HG03039 (cell line): ENCODE results near the gene FBXL4.

Experiments used
- ATAC-seq: cut with Tn5 transposase; IDR thresholded peaks from one replicate; pipeline ENCODE4 v1.9.1; 2021; ENCODE audit warnings: mild to moderate bottlenecking, moderate library complexity; ENCODE audit not compliant: unreplicated experiment

The FBXL4 gene

GRCh38 chr6:98947411-98948292, at the start of gene FBXL4:
Gene FBXL4, minus strand, starts transcription at chr6:98947946. Its CDS starts 20,958 bp downstream, at chr6:98926988.
- peak; percentile 82 for ATAC-seq

DNA sequence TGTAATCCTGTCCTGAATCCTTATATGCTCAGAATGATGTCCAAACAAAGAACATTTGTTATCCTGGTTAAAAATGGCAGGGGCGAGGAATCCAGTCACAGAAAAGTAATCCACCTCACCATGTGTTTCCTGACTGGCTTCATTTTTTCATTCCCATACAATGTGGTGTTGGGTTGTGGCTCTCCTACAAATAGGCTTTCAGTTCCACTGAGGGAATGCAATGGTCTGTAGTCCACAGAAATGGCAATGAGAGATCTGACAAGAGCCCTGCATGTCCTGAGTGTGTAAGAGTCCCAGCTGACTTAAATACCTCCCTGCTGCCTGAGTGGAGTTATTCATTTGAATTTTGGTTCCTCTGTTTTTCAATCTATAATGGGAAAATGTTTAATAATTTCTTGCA, 47.4 kb upstream of the FBXL4 start:
- no peak for ATAC-seq

DNA sequence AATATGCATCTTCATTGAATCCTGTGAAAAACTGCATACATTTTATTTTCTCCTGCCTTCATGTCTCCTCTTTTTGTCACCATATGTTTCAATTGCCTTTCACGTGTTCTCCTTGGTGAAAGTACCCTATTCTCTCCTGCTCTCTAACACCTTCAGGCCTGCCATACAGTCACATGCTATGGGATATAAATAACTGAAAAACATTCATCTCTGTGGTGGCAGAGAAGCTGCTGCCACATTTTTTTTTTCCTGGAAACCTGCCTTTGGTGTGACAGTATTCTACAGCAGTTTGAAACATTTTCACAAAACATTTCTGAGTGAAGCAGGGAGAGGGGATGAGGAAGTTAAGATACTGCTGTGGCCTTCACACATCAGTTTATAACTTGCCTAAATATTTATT, 44.8 kb upstream of the FBXL4 start:
- ATAC-seq, result no peak

DNA sequence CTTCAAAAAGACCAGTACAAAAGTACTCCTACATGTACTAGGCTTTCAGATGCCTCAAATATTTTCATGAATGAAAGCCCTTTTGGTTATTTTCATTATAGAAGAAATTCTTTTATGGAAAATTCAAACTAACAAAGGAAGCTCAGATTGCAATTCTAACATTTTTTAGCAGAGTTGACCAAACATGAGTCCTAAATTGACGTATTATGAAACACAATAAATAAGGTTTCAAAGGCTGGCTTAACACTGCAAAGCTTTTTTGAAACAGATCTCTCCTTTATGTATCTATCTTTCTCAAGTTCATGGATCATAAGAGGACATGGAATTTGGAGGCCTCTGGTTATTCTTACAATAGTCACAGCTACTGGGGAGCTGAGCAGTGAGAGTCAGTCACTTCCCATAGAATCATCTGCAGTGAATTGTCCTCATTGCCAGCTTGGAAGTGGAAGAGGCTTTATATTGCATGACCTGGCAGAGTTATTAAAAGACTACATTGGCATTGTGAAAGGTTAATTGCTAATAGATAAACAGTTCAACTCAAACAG, 38.4 kb upstream of the FBXL4 start:
- no peak for ATAC-seq

DNA sequence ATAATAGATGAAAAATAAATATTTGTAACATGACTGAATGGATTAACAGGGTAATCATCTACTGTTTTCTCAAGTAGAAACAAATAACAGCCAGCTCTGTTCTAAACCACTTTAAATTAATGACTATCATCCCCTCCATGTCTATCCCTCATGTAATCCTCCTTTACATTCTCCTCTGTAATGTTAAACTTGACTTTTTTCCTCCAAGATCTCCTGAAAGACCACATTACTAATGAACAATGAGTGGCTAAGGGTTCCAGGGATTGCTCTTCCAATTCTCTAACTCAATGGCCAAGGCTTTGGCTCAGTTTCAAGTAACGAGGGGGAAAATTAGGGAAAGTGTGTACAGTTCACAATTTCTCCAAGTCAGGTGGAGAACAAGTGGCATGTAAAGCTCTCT, 37.6 kb upstream of the FBXL4 start:
- no peak for ATAC-seq

DNA sequence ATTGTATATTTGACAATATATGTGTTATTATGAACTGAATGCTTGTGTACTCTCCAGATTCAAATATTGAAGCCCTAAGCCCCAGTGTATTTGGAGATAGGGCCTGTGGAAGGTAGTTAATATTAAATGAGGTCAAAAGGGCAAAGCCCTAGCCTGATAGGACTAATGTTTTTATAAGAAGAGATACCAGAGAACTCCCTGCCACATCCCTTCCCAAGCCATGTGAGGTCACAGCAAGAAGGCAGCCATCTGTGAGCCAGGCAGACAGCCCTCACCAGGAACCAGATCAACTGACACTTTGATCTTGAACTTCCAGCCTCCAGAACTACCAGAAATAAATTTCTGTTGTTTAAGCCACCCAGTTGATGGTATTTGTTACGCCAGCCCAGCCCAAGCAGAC, 36.4 kb upstream of the FBXL4 start:
- no peak for ATAC-seq

DNA sequence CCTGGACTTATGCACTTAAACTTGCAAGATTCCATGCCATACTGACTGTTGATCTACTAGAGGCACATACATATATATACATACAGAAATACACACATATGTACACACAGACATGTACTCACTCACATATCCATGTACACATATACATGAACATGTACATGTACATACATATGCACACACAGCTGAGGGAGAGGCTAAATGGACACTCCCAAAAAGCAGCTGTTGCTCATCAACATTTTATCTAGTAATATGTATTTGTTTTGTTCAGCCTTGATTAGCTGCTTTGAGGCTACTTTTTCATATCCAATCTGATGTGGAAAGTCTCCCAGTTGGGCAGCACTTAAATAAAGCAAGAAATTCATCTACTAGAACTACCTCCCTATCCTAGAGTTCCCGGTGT, 33.7 kb upstream of the FBXL4 start:
- no peak for ATAC-seq

DNA sequence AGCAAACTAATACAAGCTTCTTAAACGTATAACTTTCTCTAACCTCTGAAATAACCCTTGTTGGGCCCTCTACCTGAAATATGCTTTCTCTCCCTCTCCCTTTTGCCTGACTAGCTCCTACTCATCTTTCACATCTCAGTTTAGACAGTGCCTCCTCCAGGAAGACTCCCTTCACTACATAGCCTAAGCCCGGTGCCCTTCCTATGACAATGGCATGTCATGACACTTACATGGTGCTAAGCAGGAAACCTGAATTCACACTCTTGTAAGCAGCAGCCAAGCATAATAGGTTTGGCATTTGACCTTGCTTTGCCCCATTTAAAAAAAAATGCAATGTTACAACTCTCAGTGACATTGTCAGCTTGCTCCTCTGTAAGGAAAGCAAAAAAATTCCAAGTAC, 33.1 kb upstream of the FBXL4 start:
- ATAC-seq, result no peak

- ATAC-seq, result no peak
Measured at GRCh38 chr6:98977671-98978292, 30.0 kb upstream of the FBXL4 start.

- ATAC-seq, result no peak
Measured at GRCh38 chr6:98976674-98977385, 29.1 kb upstream of the FBXL4 start.

DNA sequence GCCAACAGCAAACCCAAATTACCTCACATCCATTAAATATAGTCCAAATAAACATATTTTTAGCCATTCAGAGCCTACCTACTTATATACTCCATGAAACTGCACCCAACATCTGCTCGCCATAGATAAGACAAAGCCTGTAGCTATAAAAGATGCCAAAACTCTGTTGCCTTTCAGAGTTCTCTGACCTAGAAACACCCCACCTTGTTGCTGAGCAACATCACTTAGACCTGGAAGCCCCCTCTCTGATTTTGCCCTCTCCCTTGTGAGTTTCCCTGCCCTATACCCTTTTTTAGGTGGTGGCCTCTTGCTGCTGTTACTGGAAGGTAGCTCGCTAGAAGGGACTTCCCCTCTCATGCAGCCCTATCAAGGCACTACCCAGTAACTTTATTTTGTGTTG, 27.7 kb upstream of the FBXL4 start:
- ATAC-seq, result no peak

DNA sequence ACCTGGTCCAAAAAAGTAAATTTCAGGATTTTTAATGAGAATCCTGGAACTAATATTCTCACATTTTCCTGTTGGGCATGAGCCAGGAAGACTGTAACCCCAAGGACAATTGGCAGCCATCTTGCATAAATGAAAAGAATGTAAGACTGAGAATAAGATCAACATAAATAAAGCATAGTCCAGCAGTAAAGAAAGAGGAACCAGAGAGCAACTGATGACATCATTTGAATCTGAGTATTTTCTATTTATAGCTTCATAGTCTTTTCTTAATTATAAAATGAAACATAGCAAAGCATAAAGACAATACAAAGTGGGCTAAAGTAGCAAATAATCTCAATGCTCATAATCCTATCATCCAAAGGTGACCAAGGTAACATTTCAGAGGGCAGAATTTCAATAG, 26.6 kb upstream of the FBXL4 start:
- no peak for ATAC-seq

GRCh38 chr6:98973571-98973970, 25.8 kb upstream of the FBXL4 start:
- ATAC-seq, result no peak

DNA sequence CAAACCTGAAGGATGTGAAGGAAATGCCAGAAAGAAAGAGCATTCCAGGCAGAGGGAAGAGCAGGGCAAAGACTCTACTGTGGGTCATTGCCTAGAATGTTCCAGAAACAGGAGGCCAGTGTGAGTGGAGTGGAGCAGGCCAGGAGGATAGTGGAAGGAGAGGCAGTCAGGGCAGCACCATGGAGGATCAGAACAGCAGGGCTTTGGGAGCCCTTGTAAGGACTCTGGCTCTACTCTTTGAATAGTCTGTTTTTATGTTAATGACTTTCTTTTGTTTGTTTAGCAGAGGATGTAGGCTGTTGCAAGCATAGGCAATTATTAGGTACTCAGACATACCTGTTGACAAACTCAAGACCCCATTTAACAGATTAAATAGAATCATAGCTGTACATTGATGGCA, 23.6 kb upstream of the FBXL4 start:
- no peak for ATAC-seq

- ATAC-seq, result no peak
Measured at GRCh38 chr6:98970469-98970868, 22.7 kb upstream of the FBXL4 start.

- ATAC-seq, result no peak
Measured at GRCh38 chr6:98967616-98968015, 19.9 kb upstream of the FBXL4 start.

DNA sequence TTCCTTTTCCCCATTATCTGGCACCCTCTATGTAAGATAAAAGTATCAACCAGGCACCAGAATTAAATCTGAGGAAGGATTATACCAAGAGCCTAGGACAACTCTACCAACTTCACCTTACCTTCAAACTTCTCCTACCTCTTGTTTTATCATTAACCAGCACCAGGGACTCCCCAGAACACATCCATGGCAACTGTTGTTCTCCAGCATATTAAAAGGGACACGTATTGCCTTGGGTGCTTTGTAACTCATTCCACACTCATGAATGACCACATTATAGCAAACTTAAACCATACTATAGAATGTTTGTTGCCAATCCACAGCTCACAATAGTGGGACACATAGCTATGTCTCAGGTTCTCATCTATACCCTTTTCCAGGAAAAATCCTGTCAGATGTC, 11.9 kb upstream of the FBXL4 start:
- no peak for ATAC-seq

GRCh38 chr6:98958776-98959175, 11.0 kb upstream of the FBXL4 start:
- ATAC-seq, result no peak

- no peak for ATAC-seq
Measured at GRCh38 chr6:98957450-98957849, 9.7 kb upstream of the FBXL4 start.

GRCh38 chr6:98949589-98949988, 1.8 kb upstream of the FBXL4 start:
- no peak for ATAC-seq

DNA sequence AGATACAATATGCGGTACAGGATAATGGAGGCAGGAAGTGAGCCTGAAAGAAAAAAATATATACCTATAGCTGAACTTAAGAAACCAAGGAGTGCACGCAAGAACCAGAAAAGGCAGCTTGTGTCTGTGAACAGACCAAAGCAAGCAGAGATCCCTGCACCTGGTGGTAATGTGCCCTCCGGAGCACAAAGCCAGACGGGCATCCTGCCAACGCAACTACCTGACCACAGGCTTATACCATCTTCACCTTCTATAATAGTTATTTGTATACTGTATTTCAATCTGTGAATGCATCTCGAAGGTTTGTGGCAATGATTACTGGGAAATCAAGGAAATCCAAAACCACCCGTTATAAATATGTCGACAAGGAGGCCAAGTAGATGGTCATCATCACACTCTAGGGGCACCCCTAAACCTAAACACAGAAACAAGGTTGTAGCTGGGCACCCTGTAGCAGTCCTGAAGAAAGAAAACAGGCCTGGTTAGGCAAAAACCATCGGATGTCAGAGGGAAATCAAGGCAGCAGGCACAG, 801 bp downstream of the FBXL4 start:
- ATAC-seq, result peak; percentile 10
